Kidney (tissue), 14 donors: Measurements from ENCODE around the gene UCK2. TPM values are rescaled to one million over a fixed set of nuclear protein-coding genes. Genes with fewer than 3 reads are reported as not detected.

ENCODE experiments used
- DNase-seq, 5 donors: peaks; one replicate each; pipeline ENCODE4 v3.0.0-alpha.2; 2013 to 2020
- FAIRE-seq: peaks from 2 replicates; lab custom pipeline; 2012; peaks lifted over from hg19 to GRCh38; lab: Jason Lieb, UNC
- H3K27ac ChIP-seq, 2 donors: one replicate each; pipeline ENCODE4 v1.7.0; 2013; ENCODE audit warnings: low read depth in 2 of 2, low read length in 2 of 2, inconsistent platforms in 1 of 2
- H3K27me3 ChIP-seq: one replicate; pipeline ENCODE4 v1.7.1; 2013; ENCODE audit warnings: low read length, inconsistent platforms; ENCODE audit not compliant: control insufficient read depth, insufficient read depth
- H3K36me3 ChIP-seq, 3 donors: one replicate each; pipeline versions ENCODE4 v1.7.0 to v1.7.1; 2013; ENCODE audit warnings: low read length in 3 of 3, control low read depth in 1 of 3, inconsistent platforms in 1 of 3; ENCODE audit not compliant: insufficient read depth in 3 of 3, control insufficient read depth in 2 of 3
- H3K4me1 ChIP-seq, 3 donors: one replicate each; pipeline versions ENCODE4 v1.7.0 to v1.7.1; 2013; ENCODE audit warnings: low read length in 3 of 3, inconsistent platforms in 1 of 3, low read depth in 1 of 3; ENCODE audit not compliant: control insufficient read depth in 2 of 3, insufficient read depth in 2 of 3
- H3K4me3 ChIP-seq, 3 donors: one replicate each; pipeline versions ENCODE4 v1.7.0 to v1.8.1; 2013; ENCODE audit warnings: low read length in 3 of 3, control low read depth in 1 of 3, inconsistent platforms in 1 of 3
- H3K9ac ChIP-seq, 3 donors: one replicate each; pipeline versions ENCODE4 v1.7.0 to v1.7.1; 2013; ENCODE audit warnings: low read length in 3 of 3, control low read depth in 1 of 3, inconsistent platforms in 1 of 3
- H3K9me3 ChIP-seq, 3 donors: one replicate each; pipeline versions ENCODE4 v1.7.0 to v1.7.1; 2013; ENCODE audit warnings: low read length in 3 of 3, control low read depth in 1 of 3, inconsistent platforms in 1 of 3; ENCODE audit not compliant: control insufficient read depth in 2 of 3, insufficient read depth in 1 of 3
- CTCF ChIP-seq: IDR thresholded peaks from 3 replicates; pipeline ENCODE4 v1.5.1; 2012; ENCODE audit warnings: mild to moderate bottlenecking, moderate library complexity, borderline replicate concordance; ENCODE audit not compliant: insufficient read depth; ENCODE audit errors: extremely low read depth
- intact Hi-C: fragments of 100-400 bp; cut with DNase I; formaldehyde crosslinking; loops from one replicate; pipeline ENCODE4 v1.11.1; 2022
- polyA plus RNA-seq: library from polyadenylated mRNA; stranded (reverse); fragments of 350-450 nt; fragmentation: Illumina TruSeq; extraction: RNeasy Lipid Tissue Mini Kit (QIAGEN cat#74804); gene quantifications from one replicate; pipeline ENCODE4 v1.2.3, GENCODE V29; 2014; ENCODE audit warnings: low read depth, low replicate concordance; ENCODE audit not compliant: insufficient read depth
- total RNA-seq: library from RNA; stranded (reverse); fragmentation: NEBNext Ultra II Directional; extraction: Animal tissue kit (Norgen Biotek cat#: 25700); gene quantifications from one replicate; pipeline ENCODE4 v1.2.1, GENCODE V29; 2021
- donor health status: control.
- donor health status: control.
- donor health status: control.
- donor health status: control.
- donor health status: control.
- donor health status: DM: yes; HTN: yes; CAD: no.
- donor health status: Normal renal cell carcinoma (clear cell type).

The UCK2 gene
- total and polyA plus RNA-seq, 2 donors from 2014 or later, result 8.2 to 18.7 TPM

- DNase-seq, result no peak
- Histone ChIP-seq H3K9me3 (no peaks in the 10 kb centered on the region), H3K27me3 (no peaks in the 10 kb centered on the region), H3K27ac (no peak overlapping the region), H3K36me3 (no peaks in the 10 kb centered on the region), H3K9ac (no peak overlapping the region), H3K4me1 (no peaks in the 10 kb centered on the region), H3K4me3 (no peak overlapping the region)
- intact Hi-C loops, result no loop called here
- TF ChIP-seq CTCF, result no peak
- FAIRE-seq, result no peak
These were observed 120.5 kb downstream of the UCK2 start for GRCh38 chr1:165947797-165948455.

GRCh38 chr1:165949335-165950130, 122.1 kb downstream of the UCK2 start:
- H3K9ac ChIP-seq, result no peak overlapping the region
- no peaks in the 10 kb centered on the region for H3K27me3 ChIP-seq
- no peaks in the 10 kb centered on the region for H3K36me3 ChIP-seq
- no peak overlapping the region for H3K4me3 ChIP-seq
- no peak for FAIRE-seq
- intact Hi-C loops, result no loop called here
- peak in 4 of 5 donors; percentile 59 to 78 (median 72) for DNase-seq
- H3K4me1 ChIP-seq, result no peaks in the 10 kb centered on the region
- no peaks in the 10 kb centered on the region for H3K9me3 ChIP-seq
- no peak overlapping the region for H3K27ac ChIP-seq
- TF ChIP-seq CTCF, result no peak

GRCh38 chr1:165954940-165955339, 127.5 kb downstream of the UCK2 start:
- Histone ChIP-seq H3K27ac (no peak overlapping the region), H3K9me3 (no peaks in the 10 kb centered on the region), H3K27me3 (no peaks in the 10 kb centered on the region), H3K4me3 (no peak overlapping the region), H3K9ac (no peak overlapping the region), H3K36me3 (no peaks in the 10 kb centered on the region), H3K4me1 (no peaks in the 10 kb centered on the region)
- FAIRE-seq (no peak), DNase-seq (peak in 3 of 5 donors; percentile 24 to 82 (median 43))
- no peak for TF ChIP-seq CTCF
- intact Hi-C loops, result no loop called here
